GM19193 (cell line): Measurements from ENCODE around the gene CADM3.

Experiments
- POLR2A ChIP-seq: IDR thresholded peaks from 4 replicates; pipeline ENCODE4 v1.6.1; 2011; ENCODE audit not compliant: insufficient read depth, insufficient read length; ENCODE audit errors: extremely low read depth

The CADM3 gene

DNA sequence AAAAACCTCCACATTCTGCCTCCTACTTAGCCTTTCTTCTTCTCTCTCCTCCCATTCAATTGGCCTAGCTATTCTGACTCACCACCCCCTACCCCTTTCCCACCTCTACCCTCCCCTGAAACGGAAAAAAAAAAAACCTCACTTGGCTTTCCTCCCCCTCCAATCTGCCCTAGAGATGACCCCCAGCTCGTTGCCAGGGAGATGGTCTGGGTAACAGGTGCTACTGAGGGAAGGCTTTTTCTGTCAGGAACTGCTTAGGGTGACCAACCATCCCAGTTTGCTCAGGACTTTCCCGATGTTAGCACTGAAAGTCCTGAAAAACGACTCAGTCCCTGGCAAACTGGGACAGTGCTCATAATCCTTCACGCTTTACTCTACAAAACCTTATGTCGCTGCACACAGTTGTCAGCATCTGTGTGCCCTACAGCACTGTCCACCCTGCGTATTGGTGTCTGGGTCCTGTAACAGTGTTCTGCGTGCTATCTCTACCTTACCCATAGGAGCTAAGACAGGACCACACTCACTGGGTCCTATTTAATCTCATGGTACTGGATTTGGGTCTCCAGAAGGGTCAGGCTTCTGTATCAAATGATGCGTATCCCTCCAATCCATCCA lies 7.7 kb upstream of the CADM3 start:
- no peak for TF ChIP-seq POLR2A

DNA sequence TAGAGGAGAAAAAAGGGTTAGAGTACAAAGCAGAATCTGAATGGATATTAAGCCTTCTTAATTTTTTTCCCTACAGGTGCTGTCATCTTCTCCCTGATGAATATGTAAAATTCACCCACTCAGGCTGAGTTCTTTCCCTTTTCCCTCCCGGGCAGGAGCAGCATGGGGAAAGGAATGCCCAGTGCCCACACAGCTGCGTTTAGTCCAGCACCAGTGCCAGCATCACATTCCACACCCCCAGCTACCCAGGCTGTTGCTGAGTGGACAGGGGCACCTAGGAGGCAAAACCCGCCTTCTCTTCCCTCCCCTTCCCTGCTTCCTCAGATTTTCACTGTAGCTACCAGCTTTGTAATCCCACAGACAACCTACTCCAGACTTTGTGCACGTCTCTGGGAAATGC lies 3.4 kb upstream of the CADM3 start:
- TF ChIP-seq POLR2A = no peak

DNA sequence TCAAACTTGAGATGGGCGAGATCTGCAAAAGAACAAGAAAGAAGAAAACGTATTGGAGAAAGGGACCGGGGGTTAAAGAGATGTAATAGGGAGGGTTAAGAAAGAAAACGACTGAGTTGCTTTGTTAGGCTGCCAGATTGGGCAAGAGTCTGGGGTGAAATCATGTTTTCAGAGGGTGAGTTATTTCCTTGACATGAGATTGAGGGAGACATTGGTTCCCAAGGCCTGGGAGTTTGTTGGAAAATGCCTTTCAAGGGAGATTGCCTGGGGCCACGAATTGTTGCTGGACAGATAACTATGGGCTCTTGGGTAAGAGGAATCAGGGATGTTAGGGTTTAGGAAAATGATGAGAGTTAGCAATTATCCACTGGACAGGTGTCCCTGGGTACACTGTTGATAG lies 776 bp upstream of the CADM3 start:
- no peak for TF ChIP-seq POLR2A

DNA sequence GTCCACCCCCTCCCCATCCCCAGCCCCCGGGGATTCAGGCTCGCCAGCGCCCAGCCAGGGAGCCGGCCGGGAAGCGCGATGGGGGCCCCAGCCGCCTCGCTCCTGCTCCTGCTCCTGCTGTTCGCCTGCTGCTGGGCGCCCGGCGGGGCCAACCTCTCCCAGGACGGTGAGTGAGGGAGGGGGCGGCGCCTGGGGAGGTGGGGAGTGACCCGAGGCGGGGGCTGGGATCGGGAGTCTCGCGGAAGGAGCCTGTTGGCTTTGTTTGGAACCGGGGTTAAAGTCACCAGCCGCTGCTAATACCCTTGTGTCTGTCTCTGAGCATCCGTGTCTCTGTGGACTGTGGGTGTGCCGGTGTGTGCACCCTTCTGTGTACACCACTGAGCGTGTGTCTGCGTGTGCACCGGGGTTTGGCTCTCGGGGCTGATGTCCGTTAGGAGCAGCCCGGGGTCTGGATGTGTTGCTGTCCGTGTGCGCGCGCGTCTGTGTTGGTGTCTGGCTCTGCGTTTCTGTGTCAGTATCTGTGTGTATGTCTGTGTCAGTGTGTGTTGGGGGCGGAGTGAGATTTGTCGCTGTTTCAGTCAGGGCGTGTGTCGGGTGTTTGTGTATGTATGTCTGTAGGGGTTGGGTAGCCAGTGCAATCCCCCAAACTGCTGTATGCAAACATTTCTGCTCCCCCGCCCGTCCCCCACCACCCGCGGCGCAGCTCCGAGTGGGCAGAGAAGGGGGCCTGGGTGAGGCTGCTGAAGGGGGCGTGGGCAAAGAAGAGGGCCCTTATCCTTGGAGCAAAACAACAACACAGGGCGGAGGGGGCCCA lies 480 bp downstream of the CADM3 start:
- no peak for TF ChIP-seq POLR2A

DNA sequence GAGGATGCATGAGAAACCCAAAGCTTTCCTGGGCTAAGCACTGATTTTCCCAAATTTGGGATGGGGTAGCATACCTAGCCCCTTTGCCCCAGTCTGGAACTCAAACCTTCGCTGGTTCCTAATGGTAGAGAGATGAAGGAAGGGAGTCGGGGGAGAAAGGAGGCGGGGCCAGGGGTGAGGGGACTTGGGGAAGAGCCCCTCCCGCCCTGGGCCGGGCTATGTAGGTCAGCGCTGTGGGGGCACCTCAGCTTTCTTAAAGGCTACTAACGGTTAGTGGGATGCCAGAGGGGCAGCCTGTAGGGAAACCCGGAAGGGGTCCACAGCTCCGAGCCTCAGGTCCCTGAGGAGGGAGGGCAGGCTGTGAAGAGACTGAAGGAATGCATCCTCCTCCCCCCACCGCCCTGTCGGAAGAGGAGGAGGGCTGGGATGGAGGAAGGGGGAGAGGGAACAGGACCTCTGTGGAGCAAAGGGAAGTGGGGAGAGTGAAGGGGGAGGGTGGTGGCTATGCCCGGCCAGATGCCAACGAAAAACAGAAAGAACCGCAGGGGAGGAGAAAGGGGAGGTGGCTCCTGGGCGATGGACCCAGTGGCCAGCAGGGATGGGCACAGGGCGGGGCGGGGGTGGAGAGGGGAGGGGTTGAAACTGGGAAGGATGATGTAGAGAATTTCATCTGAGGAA lies 1.3 kb downstream of the CADM3 start:
- TF ChIP-seq POLR2A = no peak

DNA sequence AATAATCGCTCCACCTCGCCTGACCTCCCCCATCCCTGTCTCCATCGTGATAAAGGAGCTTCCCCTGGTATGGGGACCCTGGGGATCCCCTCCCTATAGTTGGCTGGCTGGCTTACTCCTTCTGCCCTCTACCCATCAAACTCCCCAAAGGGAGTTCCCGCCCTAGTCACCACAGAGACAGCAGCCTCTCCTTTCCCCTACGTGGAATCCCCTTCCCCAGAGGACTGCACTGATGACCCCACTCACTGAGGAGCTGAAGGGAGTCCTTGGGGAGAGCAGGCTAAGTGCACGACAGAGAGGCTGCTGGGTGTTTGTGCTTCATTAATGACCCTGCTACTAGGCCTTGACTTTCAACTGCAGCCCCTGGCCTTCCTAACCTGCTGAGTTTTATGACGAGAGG lies 1.9 kb downstream of the CADM3 start:
- TF ChIP-seq POLR2A = no peak

DNA sequence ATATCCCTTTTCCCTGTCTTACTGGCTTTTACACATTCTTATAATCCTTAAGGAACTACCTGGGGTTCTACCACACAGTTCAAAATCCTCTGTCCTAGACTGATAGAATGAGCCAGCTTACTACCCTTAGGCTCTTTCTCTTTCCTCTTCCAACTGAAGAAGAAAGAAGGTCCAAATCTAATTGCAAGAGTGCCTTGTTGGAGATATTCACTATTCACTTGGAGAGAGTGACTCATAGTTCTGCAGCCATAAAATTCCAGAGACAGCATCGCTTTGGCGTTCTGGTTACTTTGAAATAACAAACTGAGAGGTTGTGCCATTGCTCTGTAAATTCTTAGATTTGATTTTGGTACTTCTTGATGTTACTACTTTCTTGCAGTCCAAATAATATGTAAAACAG lies 4.2 kb downstream of the CADM3 start:
- no peak for TF ChIP-seq POLR2A

DNA sequence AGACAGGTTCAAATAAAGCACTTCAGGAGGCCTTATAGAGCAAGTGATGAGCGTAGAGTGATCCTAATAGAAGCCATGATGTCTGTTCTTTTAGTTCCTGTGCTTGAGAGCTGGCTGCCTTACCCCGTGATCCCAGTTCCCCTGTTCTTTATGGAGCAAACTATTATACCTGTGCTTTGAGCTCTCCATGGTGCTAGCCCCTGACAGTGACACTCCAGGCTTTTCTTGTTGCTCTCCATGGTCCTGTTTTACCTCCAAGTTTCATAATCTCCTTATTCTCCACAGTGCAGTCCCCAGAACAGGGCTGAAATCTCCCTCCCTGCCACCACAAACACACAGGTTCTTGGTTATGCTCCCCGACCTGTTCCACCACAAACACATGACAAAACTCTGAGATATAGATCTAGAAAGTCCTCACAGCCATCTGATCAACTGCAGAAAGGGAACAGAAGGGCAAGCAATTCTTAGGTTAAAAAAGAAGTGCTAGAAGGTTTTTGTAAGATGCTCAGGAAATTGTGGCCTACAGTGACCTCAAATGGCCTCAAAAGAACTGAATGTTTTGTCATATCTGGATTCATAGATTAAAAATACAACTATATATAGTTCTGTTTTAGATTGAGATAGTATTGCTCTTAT lies 6.0 kb downstream of the CADM3 start:
- no peak for TF ChIP-seq POLR2A

DNA sequence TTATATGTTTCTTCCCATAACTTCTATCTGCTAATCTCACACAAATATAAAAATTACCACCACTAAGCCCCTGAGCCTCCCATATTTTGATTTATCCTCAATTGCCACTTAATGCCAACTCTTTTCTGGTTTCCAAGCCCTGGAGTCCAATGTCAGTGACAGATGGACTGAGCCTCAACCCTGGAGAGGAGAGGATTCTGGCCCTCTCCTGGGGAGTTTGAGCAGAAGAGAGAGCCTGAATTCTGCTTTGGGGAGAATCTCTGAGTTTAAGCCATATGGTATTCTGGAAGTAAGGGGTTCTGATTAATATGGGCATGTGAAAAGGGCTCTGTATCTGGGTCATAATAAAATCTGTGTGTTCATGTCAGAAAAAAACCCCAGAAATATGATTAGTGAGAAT lies 8.5 kb downstream of the CADM3 start:
- no peak for TF ChIP-seq POLR2A

DNA sequence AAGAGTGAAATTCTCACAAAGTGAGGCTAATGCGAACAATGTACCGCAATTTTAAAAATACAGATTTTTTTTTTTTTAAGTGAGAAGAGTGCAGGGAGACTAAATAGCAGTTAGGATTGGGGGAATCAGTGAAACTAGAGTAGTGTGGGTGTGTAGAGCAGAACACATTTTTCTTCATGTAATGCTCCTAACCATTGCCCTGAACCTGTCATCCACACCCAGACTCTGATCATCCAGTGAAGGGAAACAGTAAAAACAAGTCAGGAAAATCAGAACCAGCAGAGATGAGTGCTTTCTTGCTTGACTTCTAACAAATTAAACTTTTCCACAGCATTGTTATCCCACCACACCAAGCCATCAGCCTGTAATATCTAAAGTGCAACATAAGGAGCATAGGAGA lies 9.1 kb downstream of the CADM3 start:
- no peak for TF ChIP-seq POLR2A

DNA sequence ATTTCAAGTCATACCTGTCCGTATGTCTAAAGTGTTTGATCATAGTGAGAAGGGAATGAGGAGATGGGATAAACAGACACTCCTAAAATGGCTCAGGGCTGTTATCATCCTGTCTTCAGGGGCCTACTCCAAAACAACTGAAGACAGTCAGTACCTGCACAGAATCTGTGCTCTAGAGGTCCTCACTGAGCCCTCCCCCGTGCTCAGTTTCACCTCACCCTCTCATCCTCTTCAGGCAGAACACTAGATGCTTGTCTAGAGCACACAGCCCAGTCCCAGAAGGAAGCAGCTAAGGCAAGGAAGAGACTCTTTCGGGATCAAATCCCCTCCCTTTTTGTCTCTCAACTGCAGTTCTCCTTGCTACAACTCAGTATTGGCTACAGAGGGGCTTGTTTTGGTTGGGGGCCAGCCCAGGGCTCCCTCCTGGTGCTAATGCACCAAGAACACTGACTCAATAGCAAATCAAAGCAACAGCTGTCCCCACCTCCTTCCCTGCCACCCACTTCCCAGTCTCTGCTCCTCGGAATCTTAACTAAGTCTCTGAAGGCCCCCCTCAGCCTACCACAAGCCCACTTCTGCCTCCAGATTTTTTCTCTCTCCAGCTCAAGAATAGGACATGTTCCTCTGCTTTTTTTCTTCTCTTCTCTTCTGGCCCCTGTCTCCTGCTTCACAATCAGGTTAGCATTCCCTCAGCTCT lies 10.1 kb downstream of the CADM3 start:
- no peak for TF ChIP-seq POLR2A

DNA sequence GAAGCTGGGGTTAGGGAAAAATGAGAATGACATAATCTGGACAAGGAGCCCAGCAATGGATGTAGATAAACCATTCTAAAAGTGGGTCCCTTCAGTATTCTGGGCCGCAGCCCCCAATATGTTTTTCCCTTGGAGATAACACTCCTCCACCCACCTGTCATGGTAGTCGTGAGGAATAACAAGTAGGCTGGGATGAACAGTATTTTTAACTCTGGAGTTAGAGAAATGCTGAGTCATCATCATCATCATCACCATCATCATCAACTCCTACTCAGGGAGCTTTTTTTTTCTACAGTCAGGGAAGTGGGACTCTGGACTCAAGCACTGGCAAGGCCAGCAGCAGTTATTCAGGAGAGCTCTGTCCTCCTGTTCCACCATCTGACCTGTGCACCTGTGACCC lies 12.8 kb downstream of the CADM3 start:
- TF ChIP-seq POLR2A = no peak

DNA sequence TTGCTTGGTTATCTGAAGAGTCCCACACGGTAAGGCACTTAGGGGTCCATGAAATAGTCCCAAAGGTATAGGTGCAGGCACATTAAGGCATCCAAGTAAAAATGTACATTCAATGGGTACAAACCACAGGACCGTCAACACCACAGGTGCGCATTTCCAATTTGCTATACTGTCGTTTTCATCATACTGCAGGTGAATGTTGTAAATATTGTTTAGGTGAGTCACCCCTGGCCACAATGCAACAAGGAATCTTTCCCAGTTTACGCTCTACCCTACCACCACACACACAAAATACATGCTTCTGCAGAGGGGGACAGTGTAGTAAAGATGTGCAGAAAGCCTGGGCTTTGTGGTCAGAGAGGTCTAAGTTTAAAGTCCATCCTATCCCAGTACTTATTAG lies 13.7 kb downstream of the CADM3 start:
- no peak for TF ChIP-seq POLR2A

DNA sequence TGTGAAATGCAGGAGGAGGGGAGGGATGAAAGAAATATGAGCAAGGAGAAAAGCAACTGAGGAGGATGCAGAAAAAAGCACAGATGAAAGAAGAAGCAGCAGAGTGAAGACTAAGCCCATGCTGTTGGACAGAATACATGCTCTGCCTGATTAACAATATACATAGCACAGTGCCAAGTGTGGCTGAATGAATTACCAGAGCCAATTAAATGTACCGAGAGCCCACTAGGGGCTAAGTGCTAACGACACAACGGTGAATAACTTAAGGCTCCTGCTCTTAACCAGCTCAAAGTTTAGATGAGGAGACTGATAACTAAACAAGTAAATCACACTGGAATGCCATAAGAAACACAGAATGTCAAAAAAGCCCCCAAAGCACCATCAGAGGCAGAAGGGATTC lies 15.6 kb downstream of the CADM3 start:
- no peak for TF ChIP-seq POLR2A

DNA sequence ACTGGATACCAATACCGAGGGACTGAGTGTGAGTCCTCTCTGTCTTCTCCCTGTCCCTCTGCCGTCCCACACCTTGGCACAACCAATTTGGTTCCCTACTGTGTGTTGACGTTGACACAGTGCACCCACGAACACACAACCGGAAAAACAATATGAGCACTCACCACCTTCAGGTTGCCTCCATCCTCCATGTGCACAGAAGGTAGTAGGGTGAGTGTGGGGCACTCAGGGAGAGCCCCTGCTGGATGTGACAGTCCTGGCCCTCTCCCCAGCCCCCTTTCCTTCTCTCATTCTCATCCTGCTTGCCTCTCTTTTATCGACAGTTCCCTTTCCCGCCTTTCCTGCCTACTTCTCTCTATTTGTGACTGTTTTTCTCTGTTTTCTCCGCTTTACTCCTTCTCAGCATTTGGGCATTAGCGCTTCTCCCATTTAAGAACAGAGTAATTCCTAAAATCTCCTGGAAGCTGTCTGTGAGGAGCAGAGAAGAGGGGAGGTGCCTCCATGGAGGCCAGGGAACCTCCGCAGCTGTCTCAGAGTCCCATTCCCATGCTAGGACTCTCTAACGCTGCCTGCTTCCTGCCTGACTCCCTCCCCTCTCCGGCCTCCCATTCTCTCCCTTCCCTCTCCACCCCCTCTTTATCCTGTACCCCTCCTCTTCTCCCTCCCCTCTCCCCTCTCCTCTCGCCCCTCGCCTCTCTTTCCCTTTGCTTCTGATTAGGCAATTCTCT lies 16.4 kb downstream of the CADM3 start:
- TF ChIP-seq POLR2A = no peak

DNA sequence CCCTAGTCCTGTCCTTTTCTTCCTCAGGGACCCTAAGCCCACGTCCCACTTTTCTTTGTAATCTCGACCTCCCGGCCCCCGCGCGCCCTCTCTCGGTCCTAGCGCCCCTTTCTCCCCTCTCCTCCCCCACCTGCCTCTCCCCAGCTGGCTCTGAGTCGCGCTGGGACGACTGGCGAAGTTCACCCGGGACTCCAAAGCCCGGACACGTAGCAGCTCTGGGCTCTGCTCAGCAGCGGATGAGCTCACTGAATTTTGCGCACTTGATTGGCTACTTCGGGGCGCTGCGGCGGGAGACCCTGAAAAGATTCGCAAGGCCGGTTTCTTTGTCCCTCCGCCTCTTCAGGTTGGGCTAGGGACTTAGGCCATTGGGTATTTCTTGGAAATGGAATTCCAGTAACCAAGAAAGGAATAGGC lies 17.0 kb downstream of the CADM3 start:
- no peak for TF ChIP-seq POLR2A
